NCI-H748 treated with DMSO at 0.1 percent for 48 hours (cell line): ENCODE results near the gene GBX1.

ENCODE experiments used
- DNase-seq: peaks from one replicate; lab custom pipeline; 2025; lab: John Stamatoyannopoulos, UW

Gene GBX1

DNA sequence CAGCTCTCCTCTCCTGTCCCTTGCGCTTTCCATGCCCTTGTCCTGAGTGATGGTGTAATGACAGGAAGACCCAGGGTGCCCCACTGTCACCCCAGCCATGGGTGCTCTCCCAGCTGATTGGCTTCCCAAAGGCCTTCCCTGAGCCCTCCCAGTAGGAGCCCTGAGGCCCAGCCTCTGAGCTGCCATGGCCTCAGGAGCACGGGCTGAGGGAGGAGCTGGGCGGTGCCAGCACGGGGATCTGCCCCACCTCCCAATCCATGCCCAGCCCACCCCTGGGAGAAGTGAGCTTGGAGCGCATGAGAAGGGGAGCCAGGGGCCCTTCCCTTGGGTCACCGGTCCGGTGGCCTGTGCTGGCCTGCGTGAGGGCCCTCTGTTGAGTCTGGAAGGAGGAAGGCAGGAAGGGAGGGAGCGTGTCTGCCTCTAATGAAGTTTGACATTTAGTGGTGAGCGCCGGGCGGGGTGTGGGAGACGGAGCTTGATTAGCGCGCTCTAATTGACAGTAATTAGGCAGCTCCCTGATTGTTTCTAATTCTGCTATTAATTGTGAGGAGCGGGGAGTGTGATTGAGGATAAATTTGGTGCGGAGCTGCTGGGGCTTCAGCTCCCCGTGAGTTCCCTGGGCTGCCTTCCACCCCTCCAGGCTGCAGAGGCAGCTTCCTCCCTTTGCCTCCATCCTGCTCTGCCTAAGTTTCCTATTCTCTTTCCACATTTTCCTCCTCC lies 28.3 kb downstream of the GBX1 start:
- DNase-seq, result no peak

DNA sequence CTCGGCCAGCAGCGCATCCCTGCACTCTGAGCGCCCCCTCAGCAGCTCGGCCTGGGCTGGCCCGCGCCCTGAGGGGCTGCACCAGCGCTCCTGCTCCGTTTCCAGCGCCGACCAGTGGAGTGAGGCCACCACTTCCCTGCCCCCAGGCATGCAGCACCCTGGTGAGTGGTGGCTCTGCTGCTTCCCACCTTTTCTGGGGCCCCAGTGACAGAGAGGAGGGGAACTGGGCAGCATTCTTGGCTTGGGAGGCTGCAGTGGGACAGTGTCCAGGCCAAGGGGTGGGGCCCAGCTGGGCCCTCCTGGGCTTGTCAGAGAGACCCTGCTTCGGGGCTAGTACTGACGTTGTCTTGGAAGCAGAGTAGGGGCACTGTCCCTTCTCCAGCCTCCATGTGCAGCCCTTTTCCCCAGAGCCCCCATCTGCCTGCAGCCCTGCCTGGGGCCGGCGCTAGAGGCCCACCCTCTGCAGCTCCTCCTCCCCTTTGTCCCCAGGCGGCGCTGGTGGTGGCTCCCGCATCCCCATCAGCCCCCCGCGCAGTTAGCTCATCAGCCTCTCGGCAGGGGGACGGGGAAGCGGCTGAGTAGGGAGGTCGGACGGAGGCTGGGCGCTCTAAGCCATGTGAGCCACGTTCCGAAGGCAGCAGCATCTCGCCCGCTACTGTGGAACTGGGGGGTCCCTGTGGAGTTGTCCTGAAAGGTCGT lies 29.2 kb downstream of the GBX1 start:
- DNase-seq, result no peak

DNA sequence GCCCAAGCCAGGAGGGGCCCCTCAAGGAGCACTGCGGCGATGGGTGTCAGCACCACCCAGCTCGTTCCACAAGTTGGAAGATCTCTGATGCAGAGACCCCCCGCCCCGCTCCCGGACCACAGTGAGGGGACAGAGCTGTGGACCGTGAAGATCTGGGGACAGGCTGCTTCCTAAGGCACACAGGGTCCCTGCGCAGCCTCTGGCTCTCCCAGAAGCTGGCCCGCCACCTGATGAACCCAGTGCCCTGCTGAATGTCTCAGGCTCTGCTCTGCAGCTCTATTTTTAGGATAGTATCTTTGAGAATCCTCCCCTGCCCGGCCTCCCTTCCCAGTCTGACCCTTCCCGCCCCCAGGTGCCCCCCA lies 29.7 kb downstream of the GBX1 start:
- DNase-seq, result no peak

DNA sequence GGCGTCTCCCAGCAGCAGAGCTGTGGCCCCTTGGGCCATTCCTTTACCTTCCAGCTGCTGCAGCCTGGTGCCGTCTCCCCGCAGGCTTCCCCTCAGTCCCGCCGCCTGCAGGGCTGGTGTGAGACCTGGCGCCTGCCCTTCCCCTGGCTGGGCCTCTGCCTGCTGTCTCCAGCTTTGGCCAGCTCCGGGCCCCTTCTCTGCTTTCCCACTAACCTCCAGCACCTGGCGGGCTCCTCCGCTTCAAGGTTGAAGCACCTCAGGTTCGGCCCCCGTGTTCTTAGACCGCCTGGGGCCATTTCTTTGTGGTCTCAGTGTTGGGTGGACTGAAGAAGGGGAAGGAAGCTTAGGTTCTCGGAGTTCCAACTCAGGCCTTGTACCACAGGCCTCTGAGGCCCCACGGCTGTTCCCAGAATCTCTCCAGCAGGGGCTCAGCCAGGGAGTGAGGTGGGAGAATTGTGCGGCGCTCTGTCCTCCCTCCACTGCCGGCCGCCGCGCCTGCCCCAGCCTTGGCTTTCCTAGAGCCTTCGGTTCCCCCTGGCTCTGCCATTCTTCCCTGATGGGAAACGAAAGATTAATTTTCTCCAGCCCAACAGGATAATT lies 30.3 kb downstream of the GBX1 start:
- no peak for DNase-seq

DNA sequence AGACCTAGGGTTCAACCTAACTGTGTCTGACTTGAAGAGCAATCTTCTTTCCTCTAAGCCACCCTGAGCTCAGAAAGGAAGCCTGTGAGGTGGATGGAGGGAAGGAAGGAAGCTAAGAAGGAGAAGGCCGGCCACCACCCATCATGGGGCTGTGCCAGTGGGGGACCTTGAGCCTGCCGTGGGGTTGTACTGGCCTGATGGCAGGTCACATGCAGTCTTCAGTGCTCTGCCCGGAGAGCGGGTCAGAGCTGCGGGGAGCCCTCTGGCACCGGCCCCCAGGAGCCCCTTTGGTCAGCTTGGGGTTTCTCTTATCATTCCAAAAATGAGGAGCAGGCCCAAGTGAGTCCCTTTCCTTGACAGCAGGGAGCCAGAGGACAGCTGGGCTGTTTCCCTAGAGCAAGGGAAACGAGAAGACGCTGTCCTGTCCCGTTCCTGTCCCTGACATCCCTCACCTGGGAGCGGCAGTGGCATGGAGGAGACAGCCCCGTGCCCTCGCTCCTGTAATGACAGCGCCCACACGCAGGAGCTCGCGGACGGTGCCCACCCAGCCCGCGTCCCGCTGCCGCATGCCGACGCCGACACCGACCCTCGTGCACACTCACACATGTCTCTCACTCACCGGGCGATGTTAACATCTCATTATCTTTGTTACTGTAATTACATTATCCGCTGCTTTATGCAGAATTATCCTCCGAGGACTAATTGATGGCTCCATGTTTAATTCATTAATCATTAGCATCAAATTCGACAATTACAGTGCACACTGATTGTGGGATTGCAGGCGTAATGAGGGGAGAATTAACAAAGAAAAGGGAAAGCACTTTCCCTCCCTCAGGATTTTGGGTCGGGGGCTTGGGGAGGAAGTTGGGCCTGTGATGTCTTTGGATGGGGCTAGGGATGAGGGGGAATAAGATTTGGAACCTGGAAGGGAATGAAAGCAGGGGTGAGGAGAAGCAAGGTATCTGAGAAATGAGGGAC lies 31.3 kb downstream of the GBX1 start:
- DNase-seq, result no peak

DNA sequence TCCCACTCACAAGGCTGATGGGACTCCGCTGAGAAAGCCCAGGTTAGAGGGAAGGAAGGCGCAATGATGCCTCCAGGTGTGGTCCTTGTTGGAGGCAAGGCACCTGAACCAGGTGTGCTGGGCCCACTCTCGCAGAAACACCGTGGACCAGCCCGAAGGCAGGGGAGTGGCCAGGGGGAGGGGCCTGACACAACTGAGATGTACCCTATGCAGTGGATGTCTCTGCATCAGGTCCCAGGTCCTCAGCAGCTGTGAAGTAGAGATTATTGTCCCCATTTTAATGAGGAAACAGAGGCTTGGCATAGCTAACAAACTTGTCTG lies 32.0 kb downstream of the GBX1 start:
- DNase-seq, result no peak

DNA sequence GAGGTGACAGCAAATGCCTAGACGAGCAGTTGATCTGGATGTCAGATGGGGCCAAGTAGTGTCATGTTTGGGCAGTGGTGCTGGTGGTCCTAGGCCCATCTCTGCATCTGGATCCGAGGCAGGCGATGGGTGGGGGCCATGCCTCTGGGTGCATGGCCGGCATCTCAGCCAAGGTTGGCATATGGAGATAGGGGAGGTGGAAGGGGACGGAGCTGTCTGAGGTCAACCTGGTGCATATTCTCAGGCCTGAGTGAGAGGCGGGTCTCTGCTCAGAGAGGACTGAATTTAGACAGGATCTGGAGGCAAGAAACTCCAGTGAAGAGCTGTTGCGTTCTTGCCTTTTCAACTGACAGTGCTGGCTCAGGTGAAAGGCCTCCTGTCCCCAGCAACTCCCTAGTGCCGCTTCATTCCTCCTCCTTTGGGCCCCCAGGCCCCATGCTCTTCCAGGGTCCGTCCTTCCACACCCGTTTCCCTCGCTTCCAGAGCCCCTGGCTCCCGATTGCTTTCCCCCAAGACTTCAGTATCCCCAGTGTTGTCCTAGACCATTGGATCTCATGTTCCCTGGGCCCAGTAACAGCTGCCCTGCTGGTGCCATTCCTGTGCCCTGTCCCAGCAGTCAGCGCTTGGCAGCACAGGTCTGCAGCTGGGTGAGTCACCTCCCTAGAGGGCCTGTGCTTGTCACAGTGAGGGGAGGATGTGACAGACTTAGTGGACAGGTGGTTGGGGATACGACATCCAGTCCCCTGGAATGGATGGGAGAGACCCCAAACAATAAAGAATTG lies 32.6 kb downstream of the GBX1 start:
- DNase-seq, result no peak

DNA sequence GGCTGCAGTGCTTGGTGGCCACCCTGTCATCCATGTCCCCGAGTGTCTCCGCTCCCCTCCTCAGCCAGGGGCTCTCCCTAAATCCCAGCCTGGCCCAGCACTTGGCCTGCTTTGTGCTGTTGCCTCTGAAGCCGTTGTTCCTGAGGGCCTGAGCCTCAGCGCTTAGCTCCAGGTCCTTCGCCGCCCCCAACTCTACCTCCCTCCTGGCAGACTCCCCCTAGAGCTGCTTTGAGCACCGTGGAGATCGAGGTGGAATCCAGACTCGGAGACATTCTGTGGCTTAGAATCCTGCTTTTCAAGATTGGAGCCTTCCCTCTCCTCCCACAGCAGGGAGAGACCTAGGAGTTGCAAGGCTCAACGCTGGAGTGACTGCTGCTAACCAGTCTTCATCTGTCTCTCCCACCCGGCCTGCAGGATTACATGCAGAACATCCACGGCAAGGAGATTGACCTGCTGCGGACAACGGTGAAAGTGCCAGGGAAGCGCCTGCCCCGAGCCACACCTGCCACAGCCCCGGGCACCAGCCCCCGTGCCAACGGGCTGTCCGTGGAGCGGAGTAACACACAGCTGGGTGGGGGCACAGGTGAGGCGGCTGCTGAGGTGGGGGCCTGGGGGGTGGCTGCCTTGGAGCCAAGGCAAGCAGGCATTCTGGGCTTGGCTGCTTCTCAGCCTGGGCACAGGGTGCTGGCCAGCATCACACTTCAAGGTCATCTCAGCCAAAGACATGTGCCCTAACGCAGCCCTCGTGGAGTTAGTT lies 33.3 kb downstream of the GBX1 start:
- no peak for DNase-seq

DNA sequence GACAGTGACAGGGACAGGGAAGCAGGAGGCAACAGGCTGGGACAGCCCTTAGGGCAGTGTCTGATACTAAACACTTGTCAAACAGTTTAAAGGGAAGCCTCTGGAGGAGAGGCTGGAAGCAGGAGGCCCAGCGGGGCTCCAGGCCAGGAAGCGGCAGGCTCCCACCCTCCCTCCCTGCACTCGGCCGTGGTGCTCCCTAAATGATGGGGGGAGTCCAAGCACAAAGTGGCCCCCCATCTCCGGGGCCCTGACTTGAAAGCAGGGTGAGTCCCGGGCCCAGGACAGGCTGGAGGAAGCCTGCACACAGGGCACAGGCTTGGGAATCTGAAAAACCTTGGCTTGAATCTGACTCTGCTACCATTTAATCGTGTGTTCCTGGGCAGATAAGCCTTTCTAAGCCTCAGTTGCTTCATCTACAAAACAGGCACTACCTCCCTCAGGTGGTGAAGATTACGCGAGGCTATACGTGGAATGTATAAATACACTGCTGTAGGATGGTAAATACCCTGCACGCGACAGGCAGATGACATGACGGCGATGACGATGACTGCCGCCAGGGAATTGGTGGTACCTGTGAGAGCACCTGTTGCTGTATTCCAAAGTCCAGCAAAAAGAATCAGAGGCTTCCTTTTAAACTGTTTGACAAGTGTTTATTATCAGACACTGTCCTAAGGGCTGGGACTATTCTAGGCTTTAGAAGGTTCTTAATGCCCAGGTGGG lies 34.1 kb downstream of the GBX1 start:
- DNase-seq, result no peak

DNA sequence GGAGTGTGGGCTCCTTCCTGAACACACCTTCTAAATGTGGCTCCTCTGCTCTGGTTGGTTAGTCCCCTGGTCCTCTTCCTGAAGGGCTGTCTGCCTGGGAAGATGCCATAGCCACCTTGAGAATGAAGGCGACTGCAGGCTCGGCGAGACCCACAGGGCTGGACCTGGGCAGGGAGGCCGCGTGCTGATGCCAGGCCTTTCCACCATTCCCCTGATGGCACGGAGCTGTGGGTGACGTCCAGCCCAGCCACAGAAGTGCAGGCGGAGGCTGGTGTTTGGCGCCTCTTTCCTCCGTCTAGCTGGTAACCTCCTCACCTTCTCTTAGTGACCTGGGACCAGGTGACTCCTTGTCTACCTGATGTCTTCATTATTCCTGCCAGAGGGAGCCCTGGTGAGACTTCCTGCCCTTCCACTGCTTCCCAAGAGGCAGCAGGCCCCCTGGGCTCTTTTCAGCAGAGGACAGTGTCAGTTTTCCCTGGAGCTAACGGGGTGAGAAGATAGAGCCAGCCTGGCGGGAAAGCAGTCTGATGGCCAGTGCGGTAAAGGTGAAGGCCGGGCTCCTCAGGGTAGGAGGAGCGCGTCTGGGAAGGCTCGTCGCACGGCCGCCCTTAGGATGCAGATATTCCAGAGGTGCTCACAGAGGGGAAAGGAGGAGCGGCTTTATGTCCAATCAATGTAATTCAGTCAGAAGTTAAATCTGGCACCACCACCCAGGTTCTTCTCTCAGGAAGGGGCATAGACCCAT lies 34.9 kb downstream of the GBX1 start:
- DNase-seq, result no peak

DNA sequence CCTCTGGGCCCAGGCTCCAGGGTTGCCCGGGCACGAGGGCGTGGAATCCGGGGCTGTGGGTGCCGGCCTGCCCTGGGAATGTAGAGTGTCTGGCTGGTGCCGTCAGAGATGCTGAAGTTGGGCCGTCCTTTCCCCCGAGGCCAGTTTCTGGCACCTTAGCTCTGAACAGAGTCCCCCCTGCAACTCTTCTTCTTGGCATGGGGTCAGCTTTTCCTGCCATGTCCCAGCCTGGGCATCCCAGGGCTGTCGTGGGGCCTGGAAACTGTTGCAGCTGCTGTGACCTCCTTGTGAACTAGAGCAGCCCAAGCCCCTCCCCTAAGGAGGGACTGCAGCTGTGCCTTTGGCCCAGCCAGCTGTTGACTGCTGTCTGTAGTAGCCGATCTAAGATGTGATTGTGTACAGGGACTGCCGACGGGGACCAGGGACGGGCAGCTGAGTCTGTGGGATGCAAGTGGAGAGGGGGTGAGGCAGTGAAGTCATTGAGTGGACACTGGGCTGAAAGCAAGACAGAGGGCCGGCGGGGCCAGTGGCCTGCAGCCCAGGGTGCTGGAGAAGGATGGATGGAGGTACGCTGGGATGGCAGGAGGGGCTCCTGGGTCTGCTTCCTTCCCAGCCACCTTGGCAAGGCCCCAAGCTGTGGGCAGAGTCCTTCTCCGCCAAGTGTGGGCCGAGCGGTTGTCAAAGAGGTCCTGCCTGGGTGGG lies 35.8 kb downstream of the GBX1 start:
- no peak for DNase-seq

DNA sequence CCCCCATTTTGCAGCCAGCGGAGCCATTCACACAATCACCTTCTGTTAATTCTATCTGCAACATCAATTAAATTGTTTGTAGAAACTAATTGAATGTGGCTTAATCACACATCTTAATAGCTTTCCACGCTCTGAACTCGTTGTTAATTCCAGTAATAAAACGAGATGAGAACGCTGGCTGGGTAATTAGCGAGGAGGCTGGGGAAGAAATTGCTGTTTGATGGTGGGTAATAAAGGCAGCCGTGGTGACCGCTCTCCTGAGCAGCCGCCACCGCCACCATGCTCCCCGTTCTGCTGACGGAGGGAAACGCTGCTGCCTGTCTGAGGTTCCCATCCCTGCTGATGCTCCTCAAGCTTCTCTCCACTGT lies 36.3 kb downstream of the GBX1 start:
- no peak for DNase-seq

DNA sequence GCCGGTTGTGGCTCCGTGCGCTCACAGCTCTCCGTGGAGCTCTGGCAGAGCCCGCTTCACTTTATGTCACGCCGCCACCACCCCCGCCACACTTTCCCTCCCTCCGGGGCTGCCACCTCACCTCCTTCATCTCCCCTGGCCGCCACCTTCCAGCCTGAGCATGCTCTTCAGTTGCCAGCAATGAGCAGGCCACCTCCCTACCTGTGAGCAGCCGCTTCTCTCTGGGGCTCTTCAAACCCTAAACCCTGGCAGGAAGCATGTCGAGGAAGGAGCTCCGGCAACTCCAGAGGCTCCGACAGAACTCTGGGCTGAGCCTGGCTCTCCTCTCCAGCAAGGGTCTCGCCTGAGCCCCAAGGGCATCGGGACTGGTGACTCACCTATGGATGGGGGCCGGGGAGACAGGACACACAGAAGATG lies 36.7 kb downstream of the GBX1 start:
- no peak for DNase-seq

DNA sequence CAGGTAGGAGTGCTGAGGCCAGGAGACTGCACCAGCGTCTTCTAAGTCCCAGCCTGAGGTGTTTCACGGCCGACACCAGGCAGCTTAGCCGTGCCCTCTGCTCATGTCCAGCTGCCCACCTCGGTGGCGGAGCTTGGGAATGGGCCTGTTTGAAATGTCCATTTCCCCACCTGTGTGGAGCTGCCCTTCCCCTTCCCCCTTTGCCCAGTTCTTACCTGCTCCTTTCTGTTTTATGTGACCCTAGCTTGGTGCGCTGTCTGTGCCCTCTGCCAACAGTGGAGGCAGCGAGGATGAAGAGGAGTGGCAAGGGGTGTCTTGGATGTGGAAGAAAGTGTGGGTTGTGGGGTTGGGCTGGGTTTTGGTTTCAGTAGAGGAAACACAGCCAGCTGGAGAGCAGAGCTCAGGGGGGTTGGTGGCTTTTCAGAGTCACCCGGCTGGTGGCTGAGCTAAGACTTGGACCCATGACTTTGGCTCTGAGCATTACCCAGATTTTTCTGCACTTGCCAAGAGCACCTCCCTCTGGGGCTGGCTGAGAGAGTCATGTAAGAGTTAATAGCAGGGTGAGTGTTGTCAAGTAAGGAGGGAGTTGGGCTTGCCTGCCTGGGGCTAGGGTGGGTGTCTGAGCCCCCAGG lies 37.4 kb downstream of the GBX1 start:
- DNase-seq, result no peak

DNA sequence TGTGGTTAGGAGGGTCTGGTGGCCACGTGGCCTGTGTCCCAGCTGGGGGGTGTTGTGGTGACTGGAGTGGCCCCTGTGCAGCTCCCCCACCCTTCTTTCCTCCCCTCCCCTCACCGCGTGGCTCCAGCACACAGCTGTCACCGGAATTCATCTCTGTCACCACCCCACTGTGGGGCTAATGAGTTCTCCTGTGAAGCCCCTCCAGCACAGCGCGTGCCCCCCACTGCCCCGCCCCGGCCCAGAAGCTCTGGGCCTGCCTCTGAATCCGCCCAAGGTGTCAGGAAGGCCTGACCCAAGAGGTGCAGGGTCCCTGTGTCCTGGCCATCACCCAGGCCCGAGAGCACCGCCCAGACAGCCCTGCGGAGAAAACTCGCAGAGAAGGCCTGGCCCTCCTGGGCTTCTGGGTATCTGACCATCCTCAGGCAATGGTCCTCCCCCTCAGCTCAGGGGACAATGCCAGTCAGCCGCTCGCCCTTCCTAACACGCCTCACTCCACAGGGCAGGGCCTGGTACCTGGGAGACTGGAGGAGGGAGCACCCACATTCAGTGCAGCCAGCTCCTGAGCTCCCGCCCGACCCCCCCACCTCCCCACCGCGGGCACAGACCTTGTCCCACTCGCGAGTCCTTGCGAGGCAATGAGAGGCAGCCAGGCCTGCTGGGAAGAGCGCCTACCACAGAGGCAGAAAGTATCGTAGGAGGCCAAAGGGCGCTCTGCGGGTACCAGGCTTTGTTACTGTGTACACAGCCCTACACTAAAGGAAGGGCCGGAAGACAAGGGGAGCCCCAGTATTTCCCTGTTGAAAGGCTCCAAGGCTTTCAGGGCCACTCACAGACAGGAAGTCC lies 38.2 kb downstream of the GBX1 start:
- DNase-seq, result no peak

DNA sequence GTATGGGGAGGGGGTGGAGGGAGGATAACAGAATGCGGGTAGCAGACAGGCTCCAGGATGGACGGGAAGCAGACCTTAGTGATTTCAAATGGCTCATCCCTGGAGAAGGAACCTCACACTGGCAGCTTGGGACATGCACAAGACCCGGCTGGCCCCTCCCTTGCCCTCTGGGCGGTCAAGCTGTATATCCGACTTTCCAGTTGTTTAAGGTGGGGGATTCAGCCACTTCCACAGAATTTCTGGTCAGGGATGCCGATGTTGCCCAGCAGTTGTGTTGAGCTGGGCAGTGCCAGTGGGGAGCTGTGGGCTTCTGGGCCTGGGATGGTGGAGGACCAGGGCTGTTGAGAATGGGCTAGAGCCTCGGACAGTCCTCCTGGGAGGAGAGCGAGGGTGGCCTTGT lies 38.8 kb downstream of the GBX1 start:
- no peak for DNase-seq

DNA sequence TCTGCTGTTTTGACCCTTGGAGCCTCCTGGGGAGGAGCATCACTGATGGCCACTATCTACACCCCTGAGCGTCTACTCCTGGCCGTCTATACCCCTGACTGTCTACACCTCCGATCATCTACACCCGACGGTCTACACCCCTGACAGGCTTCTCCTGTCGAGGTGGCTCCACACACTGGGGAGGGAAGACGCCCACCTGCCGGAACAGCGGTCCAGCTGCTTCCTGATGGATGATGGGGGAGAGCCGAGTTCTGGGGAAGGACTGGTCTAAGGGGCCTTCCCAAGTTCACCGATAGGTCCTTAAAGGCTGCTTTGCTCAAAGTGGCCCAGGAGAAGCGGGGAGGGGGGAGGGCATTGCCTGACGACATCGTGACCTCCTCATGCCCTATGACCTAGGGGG lies 39.4 kb downstream of the GBX1 start:
- DNase-seq, result no peak
